Measurements from ENCODE around the gene CHMP4A. TPM values are rescaled to one million over a fixed set of nuclear protein-coding genes. Genes with fewer than 3 reads are reported as not detected.

CHMP4A gene
- total RNA-seq, 1 donor from 2014 or later: 58.7 TPM

GRCh38 chr14:24196071-24197055 is 16.9 kb downstream of the CHMP4A start:
- no peak for DNase-seq (ENCODE audit: low spot score)

- DNase-seq (ENCODE audit: low spot score): peak; percentile 97
Observed at GRCh38 chr14:24195186-24196070, 17.9 kb downstream of the CHMP4A start, which contains the start of gene TM9SF1. TSS of gene TM9SF1 (minus strand) at chr14:24195441. CDS start at chr14:24195019, 422 bp downstream.

- no peak for DNase-seq (ENCODE audit: low spot score)
Observed at GRCh38 chr14:24194873-24195185, 18.5 kb downstream of the CHMP4A start.

- DNase-seq (ENCODE audit: low spot score): no peak
Observed at GRCh38 chr14:24194186-24194872, 19.0 kb downstream of the CHMP4A start.

- DNase-seq (ENCODE audit: low spot score): no peak
Observed at GRCh38 chr14:24192933-24193332, 20.4 kb downstream of the CHMP4A start.

GRCh38 chr14:24190416-24190815 is 22.9 kb downstream of the CHMP4A start:
- DNase-seq (ENCODE audit: low spot score): no peak

GRCh38 chr14:24189460-24189859 is 23.8 kb downstream of the CHMP4A start:
- DNase-seq (ENCODE audit: low spot score): no peak

- no peak for DNase-seq (ENCODE audit: low spot score)
Observed at GRCh38 chr14:24189059-24189375, 24.3 kb downstream of the CHMP4A start.

- DNase-seq (ENCODE audit: low spot score): peak; percentile 96
Observed at GRCh38 chr14:24188251-24189058, 24.8 kb downstream of the CHMP4A start, which contains the start of gene IPO4. TSS of gene IPO4 (minus strand) at chr14:24188816. CDS start at chr14:24188787, 29 bp downstream.

GRCh38 chr14:24187539-24187915 is 25.8 kb downstream of the CHMP4A start:
- no peak for DNase-seq (ENCODE audit: low spot score)

- no peak for DNase-seq (ENCODE audit: low spot score)
Observed at GRCh38 chr14:24186831-24187538, 26.3 kb downstream of the CHMP4A start.

- no peak for DNase-seq (ENCODE audit: low spot score)
Observed at GRCh38 chr14:24185741-24186140, 27.5 kb downstream of the CHMP4A start.

- DNase-seq (ENCODE audit: low spot score): no peak
Observed at GRCh38 chr14:24185026-24185425, 28.3 kb downstream of the CHMP4A start.

GRCh38 chr14:24184104-24184970 is 29.0 kb downstream of the CHMP4A start:
- no peak for DNase-seq (ENCODE audit: low spot score)

GRCh38 chr14:24183014-24183481 is 30.2 kb downstream of the CHMP4A start:
- no peak for DNase-seq (ENCODE audit: low spot score)

- no peak for DNase-seq (ENCODE audit: low spot score)
Observed at GRCh38 chr14:24182110-24182882, 31.0 kb downstream of the CHMP4A start.

- no peak for DNase-seq (ENCODE audit: low spot score)
Observed at GRCh38 chr14:24181371-24182077, 31.8 kb downstream of the CHMP4A start.

All from mesenteric fat pad (tissue), 1 donor.